Right atrium auricular region (tissue), 2 donors: Measurements from ENCODE around the gene TSPAN3. TPM values are rescaled to one million over a fixed set of nuclear protein-coding genes. Genes with fewer than 3 reads are reported as not detected.

ENCODE experiments used
- DNase-seq: peaks from one replicate; pipeline ENCODE4 v3.0.0-alpha.2; 2019; ENCODE audit warnings: low spot score
- H3K27ac ChIP-seq, 2 donors: fragments of 200-600 bp; sonication (generic); 1 replicate in 1 of 2; 2 replicates in 1 of 2; pipeline ENCODE4 v1.5.1; 2016 to 2019
- H3K27me3 ChIP-seq, 2 donors: fragments of 200-600 bp; sonication (generic); one replicate each; pipeline versions ENCODE4 v1.5.1 to v1.6.0; 2017 to 2019
- H3K36me3 ChIP-seq: fragments of 200-600 bp; sonication (generic); one replicate; pipeline ENCODE4 v1.5.1; 2016
- H3K4me1 ChIP-seq, 2 donors: fragments of 200-600 bp; sonication (generic); one replicate each; pipeline versions ENCODE4 v1.5.1 to v1.6.0; 2017 to 2019
- H3K4me3 ChIP-seq, 2 donors: fragments of 200-600 bp; sonication (generic); 1 replicate in 1 of 2; 2 replicates in 1 of 2; pipeline ENCODE4 v1.5.1; 2017 to 2019; ENCODE audit warnings: mild to moderate bottlenecking in 1 of 2, moderate library complexity in 1 of 2
- H3K9me3 ChIP-seq, 2 donors: fragments of 200-600 bp; sonication (generic); one replicate each; pipeline ENCODE4 v1.5.1; 2019
- total RNA-seq, 2 donors: library from RNA; depleted of rRNA; stranded (reverse); fragments of >200 nt; gene quantifications; one replicate each; pipeline ENCODE4 v1.1.0, GENCODE V29; 2016
- TF ChIP-seq, protein P1 (sequence below), 2 donors: fragments of 200-600 bp; sonication (generic); IDR thresholded peaks; one replicate each; pipeline ENCODE4 v1.5.1; 2019; ENCODE audit warnings: antibody characterized with exemption in 2 of 2

TSPAN3 gene
- total RNA-seq, 2 donors from 2014 or later, result 191 to 361 TPM

DNA sequence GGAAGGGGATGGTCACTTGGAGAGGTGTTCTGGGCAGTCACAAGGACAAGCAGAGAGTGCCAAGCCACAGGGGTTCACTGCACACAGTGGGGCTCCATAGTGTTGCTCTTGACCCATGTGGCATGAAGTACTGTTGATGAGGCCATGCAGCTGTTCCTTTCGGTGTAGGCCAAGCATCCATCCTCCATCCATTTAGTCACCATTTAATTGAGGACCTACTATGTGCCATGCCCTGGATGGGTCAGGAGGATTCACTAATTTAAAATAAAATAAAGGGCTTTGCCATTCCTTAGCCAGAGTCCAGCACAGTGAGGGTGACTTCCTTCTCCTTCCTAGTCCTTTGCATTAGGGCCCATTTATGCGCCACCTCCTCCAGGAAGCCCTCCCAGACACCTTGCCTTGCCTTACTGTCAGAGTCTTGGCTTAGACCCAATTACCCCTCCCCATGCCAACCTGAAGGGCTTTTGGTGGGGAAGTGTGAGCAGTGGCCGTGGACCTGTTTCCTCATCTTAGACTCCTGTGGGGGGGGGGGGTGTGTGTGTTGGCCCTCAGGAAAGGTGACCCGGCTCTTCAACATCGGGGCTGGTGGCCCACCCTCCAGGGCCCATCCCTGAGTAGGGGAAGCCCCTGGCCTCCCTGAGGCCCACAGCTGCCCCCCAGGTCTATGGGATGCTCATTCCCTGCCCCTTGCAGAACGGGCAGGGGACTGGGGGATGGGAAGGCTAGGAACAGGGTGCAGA lies 50.4 kb downstream of the TSPAN3 start:
- H3K36me3 ChIP-seq, result no peaks in the 10 kb centered on the region
- H3K27ac ChIP-seq, result no peak overlapping the region
- H3K27me3 ChIP-seq, result no peaks in the 10 kb centered on the region
- no peaks in the 10 kb centered on the region for H3K9me3 ChIP-seq
- peaks cover 0 to 23% of the 10 kb centered on the region in 2 donors for H3K4me1 ChIP-seq
- TF ChIP-seq, protein P1, sequence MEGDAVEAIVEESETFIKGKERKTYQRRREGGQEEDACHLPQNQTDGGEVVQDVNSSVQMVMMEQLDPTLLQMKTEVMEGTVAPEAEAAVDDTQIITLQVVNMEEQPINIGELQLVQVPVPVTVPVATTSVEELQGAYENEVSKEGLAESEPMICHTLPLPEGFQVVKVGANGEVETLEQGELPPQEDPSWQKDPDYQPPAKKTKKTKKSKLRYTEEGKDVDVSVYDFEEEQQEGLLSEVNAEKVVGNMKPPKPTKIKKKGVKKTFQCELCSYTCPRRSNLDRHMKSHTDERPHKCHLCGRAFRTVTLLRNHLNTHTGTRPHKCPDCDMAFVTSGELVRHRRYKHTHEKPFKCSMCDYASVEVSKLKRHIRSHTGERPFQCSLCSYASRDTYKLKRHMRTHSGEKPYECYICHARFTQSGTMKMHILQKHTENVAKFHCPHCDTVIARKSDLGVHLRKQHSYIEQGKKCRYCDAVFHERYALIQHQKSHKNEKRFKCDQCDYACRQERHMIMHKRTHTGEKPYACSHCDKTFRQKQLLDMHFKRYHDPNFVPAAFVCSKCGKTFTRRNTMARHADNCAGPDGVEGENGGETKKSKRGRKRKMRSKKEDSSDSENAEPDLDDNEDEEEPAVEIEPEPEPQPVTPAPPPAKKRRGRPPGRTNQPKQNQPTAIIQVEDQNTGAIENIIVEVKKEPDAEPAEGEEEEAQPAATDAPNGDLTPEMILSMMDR (IDR thresholded peaks at IDR 0.05), result no peak
- H3K4me3 ChIP-seq, result no peak overlapping the region
- DNase-seq, result no peak

DNA sequence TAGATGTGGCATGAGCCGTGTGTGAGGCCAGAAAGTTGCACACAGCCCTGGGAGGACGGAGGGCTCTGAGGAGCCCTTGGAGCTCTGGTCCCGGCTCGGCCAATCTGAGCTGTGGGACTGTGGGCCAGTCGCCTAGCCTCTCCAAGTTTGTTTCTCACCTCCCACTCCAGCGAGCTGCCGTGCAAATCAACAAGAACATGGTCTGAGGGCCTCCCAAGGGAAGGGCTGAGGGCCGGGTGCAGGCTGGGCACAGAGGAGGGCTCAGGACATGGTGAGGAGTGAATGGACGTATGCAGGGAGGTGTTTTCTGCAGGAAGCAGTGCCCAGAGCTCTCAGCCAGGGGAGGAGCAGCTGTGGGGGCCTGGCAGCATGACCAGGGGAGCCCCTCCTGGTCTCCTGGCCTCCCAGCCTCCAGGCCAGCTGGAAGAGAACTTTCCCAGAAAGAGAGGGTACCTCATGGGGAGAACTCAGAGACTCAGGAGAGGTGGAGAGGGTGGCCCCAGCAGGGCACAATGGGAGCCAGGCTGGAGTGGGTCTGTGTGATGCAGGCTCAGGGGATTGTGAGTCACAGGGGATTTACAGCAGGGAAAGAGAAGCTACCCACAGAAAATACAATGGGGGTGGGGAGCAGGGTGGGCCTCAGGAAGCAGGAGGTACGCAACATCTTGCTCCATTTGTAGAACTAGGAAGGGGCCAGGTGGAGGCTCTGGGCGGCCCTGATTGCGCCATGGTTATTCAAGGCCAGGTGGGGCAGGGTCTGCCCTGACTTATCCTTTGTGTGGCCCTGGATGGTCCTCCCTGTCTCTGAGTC lies 51.2 kb downstream of the TSPAN3 start:
- peaks cover 0 to 25% of the 10 kb centered on the region in 2 donors for H3K4me1 ChIP-seq
- H3K4me3 ChIP-seq, result no peak overlapping the region
- DNase-seq, result no peak
- H3K9me3 ChIP-seq, result no peaks in the 10 kb centered on the region
- H3K36me3 ChIP-seq, result no peaks in the 10 kb centered on the region
- TF ChIP-seq, protein P1 (IDR thresholded peaks at IDR 0.05), result no peak
- no peak overlapping the region for H3K27ac ChIP-seq
- H3K27me3 ChIP-seq, result no peaks in the 10 kb centered on the region

DNA sequence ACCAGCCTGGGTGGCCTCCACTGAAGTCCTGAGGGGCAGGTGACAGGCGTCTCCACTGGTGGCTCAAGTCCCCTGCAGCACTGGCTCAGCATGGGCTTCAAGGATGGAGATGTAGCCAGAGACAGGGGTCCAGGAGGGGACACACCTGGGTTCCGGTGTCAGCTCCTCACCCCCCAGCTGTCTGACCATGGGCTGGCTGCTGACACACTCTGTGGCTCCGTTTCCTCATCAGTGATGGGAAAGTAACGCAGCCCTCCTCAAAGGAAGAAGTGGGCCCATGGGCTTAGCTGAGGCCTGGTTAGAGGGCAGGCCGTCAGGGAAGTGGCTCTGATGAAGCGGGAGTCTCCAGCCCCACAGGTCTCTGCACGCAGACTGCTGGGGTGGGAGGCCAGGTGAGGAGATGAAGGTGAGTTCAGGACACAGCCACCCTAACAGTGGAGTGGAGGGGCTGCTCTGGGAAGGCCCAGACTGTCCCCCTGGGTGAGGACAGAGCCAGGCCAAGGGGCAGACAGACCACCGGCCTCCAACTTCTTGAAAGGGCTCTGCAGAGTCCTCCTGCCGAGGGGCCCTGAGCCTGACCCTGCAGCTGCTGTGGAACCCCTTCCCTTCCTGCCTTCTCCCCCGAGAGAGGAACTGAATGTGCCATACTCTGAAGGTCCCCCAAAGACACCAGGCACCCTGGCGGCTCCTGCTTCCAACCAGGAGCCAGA lies 52.0 kb downstream of the TSPAN3 start:
- no peak for DNase-seq
- no peak overlapping the region for H3K27ac ChIP-seq
- H3K4me3 ChIP-seq, result no peak overlapping the region
- H3K27me3 ChIP-seq, result no peaks in the 10 kb centered on the region
- TF ChIP-seq, protein P1 (IDR thresholded peaks at IDR 0.05), result no peak
- no peaks in the 10 kb centered on the region for H3K9me3 ChIP-seq
- peaks cover 0 to 25% of the 10 kb centered on the region in 2 donors for H3K4me1 ChIP-seq
- no peaks in the 10 kb centered on the region for H3K36me3 ChIP-seq

DNA sequence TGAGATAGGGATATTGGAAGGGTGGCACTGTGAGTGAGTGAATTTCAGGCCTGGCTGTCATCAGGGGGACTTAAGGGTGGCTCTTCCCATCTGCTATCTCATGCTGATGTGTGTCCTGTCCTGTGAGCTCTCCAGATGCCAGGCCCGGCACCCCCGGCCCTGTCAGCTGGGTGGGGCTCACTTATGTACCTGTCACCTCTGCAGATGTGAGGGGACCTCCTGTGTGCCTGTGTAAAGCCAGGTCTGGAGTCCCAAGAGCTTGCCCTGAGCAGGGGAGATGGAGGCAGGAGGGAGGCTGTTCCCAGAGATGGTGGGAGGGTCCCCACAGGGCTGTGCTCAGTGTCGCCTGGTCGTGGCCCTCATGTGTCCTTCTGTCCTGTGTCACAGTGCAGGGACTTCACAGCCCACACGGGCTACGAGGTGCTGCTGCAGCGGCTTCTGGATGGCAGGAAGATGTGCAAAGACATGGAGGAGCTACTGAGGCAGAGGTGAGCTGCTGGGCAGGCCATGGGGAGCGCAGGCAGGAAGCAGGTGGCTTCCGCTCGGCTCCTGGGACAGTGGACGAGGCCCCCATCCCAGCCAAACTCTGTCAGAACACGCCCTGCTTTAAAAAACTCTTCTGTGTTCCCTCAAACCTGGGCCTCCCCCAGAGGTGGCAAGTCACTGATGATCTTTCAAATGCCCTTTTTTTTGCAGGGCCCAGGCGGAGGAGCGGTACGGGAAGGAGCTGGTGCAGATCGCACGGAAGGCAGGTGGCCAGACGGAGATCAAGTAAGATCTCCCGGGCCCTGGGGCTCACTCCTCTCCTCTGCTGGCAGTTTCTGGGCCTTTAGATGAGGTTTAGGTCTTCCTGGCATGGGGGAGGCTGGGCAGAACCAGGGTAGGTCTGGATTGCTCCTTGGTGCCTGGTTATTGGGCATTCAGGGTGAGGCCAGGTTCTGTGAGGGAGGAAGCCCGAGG lies 52.9 kb downstream of the TSPAN3 start:
- Histone ChIP-seq H3K9me3 (no peaks in the 10 kb centered on the region), H3K27me3 (no peaks in the 10 kb centered on the region), H3K36me3 (no peaks in the 10 kb centered on the region), H3K4me3 (no peak overlapping the region), H3K4me1 (peaks cover 0 to 25% of the 10 kb centered on the region in 2 donors), H3K27ac (no peak overlapping the region)
- TF ChIP-seq, protein P1 (IDR thresholded peaks at IDR 0.05), result no peak
- DNase-seq, result no peak

DNA sequence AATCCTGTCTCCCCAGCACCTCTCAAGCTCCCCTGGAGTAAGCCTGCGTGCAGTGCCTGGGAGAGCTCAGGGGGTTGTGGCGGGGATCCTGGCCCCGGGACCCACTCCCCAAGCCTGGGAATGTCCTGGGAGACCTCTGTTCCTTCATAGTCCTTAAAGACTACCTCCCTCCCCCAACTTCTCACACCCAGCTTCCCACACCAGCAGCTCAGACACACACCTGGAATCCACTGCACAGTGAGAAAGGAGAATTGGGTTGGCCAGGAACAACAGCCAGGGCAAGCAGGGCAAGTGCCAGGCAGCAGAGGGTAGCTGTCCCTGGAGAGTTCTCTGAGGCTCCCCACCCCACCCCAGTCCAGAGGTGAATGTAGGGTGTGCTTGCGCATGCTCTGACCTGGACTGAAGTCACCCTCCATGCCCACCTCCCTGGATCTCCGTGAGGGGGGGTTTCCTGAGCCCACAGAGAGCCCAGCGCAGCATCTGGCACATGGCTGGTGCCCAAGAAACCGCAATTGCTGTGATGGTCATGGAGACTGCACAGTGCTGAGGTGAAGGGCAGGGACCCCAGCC lies 53.7 kb downstream of the TSPAN3 start:
- Histone ChIP-seq H3K9me3 (no peaks in the 10 kb centered on the region), H3K4me1 (peaks cover 0 to 25% of the 10 kb centered on the region in 2 donors), H3K27me3 (no peaks in the 10 kb centered on the region), H3K4me3 (no peak overlapping the region), H3K36me3 (no peaks in the 10 kb centered on the region), H3K27ac (no peak overlapping the region)
- TF ChIP-seq, protein P1 (IDR thresholded peaks at IDR 0.05), result no peak
- no peak for DNase-seq
